ENCODE results near the gene MSI2.

Gene MSI2

GRCh38 chr17:57332501-57332900 is 76.2 kb downstream of the MSI2 start:
- POLR2A ChIA-PET, result no interaction called here
- no peak for TF ChIP-seq TARDBP (IDR thresholded peaks at IDR 0.05)
- TF ChIP-seq LEF1 (IDR thresholded peaks at IDR 0.05; ENCODE audit: borderline replicate concordance), result no peak
- TF ChIP-seq FOXA1 (IDR thresholded peaks at IDR 0.05), result no peak
- no peak for TF ChIP-seq SUZ12 (IDR thresholded peaks at IDR 0.05)
- DNase-seq (ENCODE audit: extremely low spot score), result no peak
- CTCF ChIA-PET, result no interaction called here

DNA sequence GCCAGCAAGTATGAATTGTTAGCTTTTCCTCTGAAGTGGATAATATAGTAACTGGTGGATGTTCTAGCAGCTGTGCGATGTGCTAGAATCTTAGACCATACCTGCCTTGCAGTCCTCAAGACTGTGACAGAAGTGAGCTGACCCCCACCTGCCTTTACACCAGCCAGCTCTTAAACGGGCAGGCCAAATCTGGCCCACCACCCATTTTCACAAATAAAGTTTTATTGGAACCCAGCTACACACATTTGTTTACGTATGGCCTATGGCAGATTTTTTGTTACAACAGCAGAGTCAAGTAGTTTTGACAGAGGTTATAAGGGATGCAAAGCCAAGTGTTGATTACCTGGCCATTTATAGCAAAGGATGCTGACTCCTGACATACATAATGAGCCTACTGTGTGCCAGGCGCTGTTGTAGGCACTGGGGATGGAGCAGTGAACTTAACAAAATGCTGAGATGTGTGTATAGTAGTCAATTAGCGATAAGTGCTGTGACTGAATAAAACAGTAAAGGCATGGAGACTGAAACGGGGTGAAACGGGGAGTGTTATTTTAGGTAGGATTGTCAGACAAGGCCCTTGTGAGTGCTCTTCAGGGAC is 79.0 kb downstream of the MSI2 start:
- ChIA-PET CTCF (interaction anchor here (1.3 kb wide), 1 partner anchor 92 kb away, joined by 6 read pairs; no protein-coding TSS in a partner anchor), POLR2A (no interaction called here)
- no peak for DNase-seq (ENCODE audit: extremely low spot score)
- TF ChIP-seq BHLHE40 (IDR thresholded peaks at IDR 0.05; ENCODE audit: borderline replicate concordance), result no peak
- no peak for TF ChIP-seq PKNOX1 (IDR thresholded peaks at IDR 0.05)
- no peak for TF ChIP-seq FOXA1 (IDR thresholded peaks at IDR 0.05)
- no peak for TF ChIP-seq CTBP1 (IDR thresholded peaks at IDR 0.05; ENCODE audit: borderline replicate concordance)
- no peak for TF ChIP-seq TARDBP (IDR thresholded peaks at IDR 0.05)
- TF ChIP-seq L3MBTL2 (conservative IDR thresholded peaks at IDR 0.05), result no peak
- TF ChIP-seq FOXK2 (IDR thresholded peaks at IDR 0.05), result no peak
- no peak for TF ChIP-seq ELF4 (IDR thresholded peaks at IDR 0.05)
- TF ChIP-seq FOXM1 (IDR thresholded peaks at IDR 0.05; ENCODE audit: borderline replicate concordance), result no peak
- no peak for TF ChIP-seq LEF1 (IDR thresholded peaks at IDR 0.05; ENCODE audit: borderline replicate concordance)
- TF ChIP-seq NFRKB (IDR thresholded peaks at IDR 0.05), result no peak
- TF ChIP-seq ARNT (IDR thresholded peaks at IDR 0.05), result no peak
- TF ChIP-seq SUZ12 (IDR thresholded peaks at IDR 0.05), result no peak
- no peak for TF ChIP-seq SP1 (IDR thresholded peaks at IDR 0.05)
- TF ChIP-seq ZNF384 (IDR thresholded peaks at IDR 0.05), result no peak
- TF ChIP-seq HDGF (IDR thresholded peaks at IDR 0.05; ENCODE audit: borderline replicate concordance), result no peak

- TF ChIP-seq PKNOX1 (IDR thresholded peaks at IDR 0.05), result no peak
- no peak for TF ChIP-seq HDGF (IDR thresholded peaks at IDR 0.05; ENCODE audit: borderline replicate concordance)
- TF ChIP-seq FOXK2 (IDR thresholded peaks at IDR 0.05), result no peak
- TF ChIP-seq CTBP1 (IDR thresholded peaks at IDR 0.05; ENCODE audit: borderline replicate concordance), result no peak
- TF ChIP-seq ZNF384 (IDR thresholded peaks at IDR 0.05), result no peak
- no peak for TF ChIP-seq SUZ12 (IDR thresholded peaks at IDR 0.05)
- TF ChIP-seq ELF4 (IDR thresholded peaks at IDR 0.05), result no peak
- TF ChIP-seq NFRKB (IDR thresholded peaks at IDR 0.05), result no peak
- TF ChIP-seq TARDBP (IDR thresholded peaks at IDR 0.05), result no peak
- TF ChIP-seq SP1 (IDR thresholded peaks at IDR 0.05), result no peak
- no peak for TF ChIP-seq ARNT (IDR thresholded peaks at IDR 0.05)
- TF ChIP-seq FOXA1 (IDR thresholded peaks at IDR 0.05), result no peak
- no peak for TF ChIP-seq LEF1 (IDR thresholded peaks at IDR 0.05; ENCODE audit: borderline replicate concordance)
- TF ChIP-seq L3MBTL2 (conservative IDR thresholded peaks at IDR 0.05), result no peak
- no peak for TF ChIP-seq BHLHE40 (IDR thresholded peaks at IDR 0.05; ENCODE audit: borderline replicate concordance)
- TF ChIP-seq FOXM1 (IDR thresholded peaks at IDR 0.05; ENCODE audit: borderline replicate concordance), result no peak
- no peak for DNase-seq (ENCODE audit: extremely low spot score)
- CTCF ChIA-PET, result no interaction called here
- POLR2A ChIA-PET, result no interaction called here
These were observed 81.1 kb downstream of the MSI2 start for GRCh38 chr17:57337390-57337789.

GRCh38 chr17:57338257-57338914 is 82.1 kb downstream of the MSI2 start:
- CTCF ChIA-PET, result no interaction called here
- POLR2A ChIA-PET, result no interaction called here

GRCh38 chr17:57340160-57340981 is 84.0 kb downstream of the MSI2 start:
- ChIA-PET POLR2A (no interaction called here), CTCF (no interaction called here)
- DNase-seq (ENCODE audit: extremely low spot score), result no peak
- TF ChIP-seq PKNOX1 (IDR thresholded peaks at IDR 0.05) (no peak), ARNT (IDR thresholded peaks at IDR 0.05) (no peak), SP1 (IDR thresholded peaks at IDR 0.05) (no peak), FOXA1 (IDR thresholded peaks at IDR 0.05) (no peak), ZNF384 (IDR thresholded peaks at IDR 0.05) (no peak), BHLHE40 (IDR thresholded peaks at IDR 0.05; ENCODE audit: borderline replicate concordance) (no peak), NFRKB (IDR thresholded peaks at IDR 0.05) (no peak), TARDBP (IDR thresholded peaks at IDR 0.05) (no peak), HDGF (IDR thresholded peaks at IDR 0.05; ENCODE audit: borderline replicate concordance) (no peak), SUZ12 (IDR thresholded peaks at IDR 0.05) (no peak), FOXM1 (IDR thresholded peaks at IDR 0.05; ENCODE audit: borderline replicate concordance) (no peak), CTBP1 (IDR thresholded peaks at IDR 0.05; ENCODE audit: borderline replicate concordance) (no peak), LEF1 (IDR thresholded peaks at IDR 0.05; ENCODE audit: borderline replicate concordance) (no peak), FOXK2 (IDR thresholded peaks at IDR 0.05) (no peak)

More at GRCh38 chr17:57338257-57338914, 82.1 kb downstream of the MSI2 start:
- no peak for TF ChIP-seq ELF4 (IDR thresholded peaks at IDR 0.05)
- no peak for TF ChIP-seq TARDBP (IDR thresholded peaks at IDR 0.05)
- TF ChIP-seq SP1 (IDR thresholded peaks at IDR 0.05), result no peak
- TF ChIP-seq L3MBTL2 (conservative IDR thresholded peaks at IDR 0.05), result no peak
- TF ChIP-seq BHLHE40 (IDR thresholded peaks at IDR 0.05; ENCODE audit: borderline replicate concordance), result no peak
- TF ChIP-seq FOXA1 (IDR thresholded peaks at IDR 0.05), result no peak
- no peak for TF ChIP-seq ARNT (IDR thresholded peaks at IDR 0.05)
- TF ChIP-seq FOXK2 (IDR thresholded peaks at IDR 0.05), result no peak
- no peak for DNase-seq (ENCODE audit: extremely low spot score)

Data from HEK293T (cell line).